CD4-positive, CD25-positive, alpha-beta regulatory T cell (primary cell): ENCODE data around the gene IGFN1. TPM values are rescaled to one million over a fixed set of nuclear protein-coding genes. Genes with fewer than 3 reads are reported as not detected.

ENCODE experiments used
- ATAC-seq, 2 donors: fragments of 150-1000 bp; cut with Tn5 transposase; one replicate each; pipeline ENCODE4 v1.10.0; 2021; ENCODE audit warnings: low read depth in 2 of 2, moderate number of reproducible peaks in 2 of 2, moderate library complexity in 1 of 2
- DNase-seq, 3 donors: peaks; one replicate each; pipeline versions ENCODE4 v3.0.0 to v3.0.0-alpha.2; 2012 to 2022; ENCODE audit warnings: mixed read lengths in 1 of 3
- H3K27ac ChIP-seq: one replicate; pipeline ENCODE4 v1.7.0; 2013; ENCODE audit warnings: mild to moderate bottlenecking, low read length; ENCODE audit not compliant: insufficient read depth, poor library complexity, severe bottlenecking
- H3K27me3 ChIP-seq: one replicate; pipeline ENCODE4 v1.7.0; 2013; ENCODE audit warnings: low read length; ENCODE audit not compliant: control insufficient read depth, insufficient read depth
- H3K36me3 ChIP-seq: one replicate; pipeline ENCODE4 v1.7.0; 2013; ENCODE audit warnings: mild to moderate bottlenecking, low read length, moderate library complexity; ENCODE audit not compliant: control insufficient read depth, insufficient read depth
- H3K4me1 ChIP-seq: 2 replicates; pipeline ENCODE4 v1.7.0; 2013; ENCODE audit warnings: mild to moderate bottlenecking, low read length; ENCODE audit not compliant: insufficient read depth, control insufficient read depth, poor library complexity, severe bottlenecking
- H3K4me3 ChIP-seq: one replicate; pipeline ENCODE4 v1.7.0; 2013; ENCODE audit warnings: low read depth, mild to moderate bottlenecking, low read length, moderate library complexity
- H3K9me3 ChIP-seq, 2 experiments: 1 replicate in 1 of 2; 2 replicates in 1 of 2; pipeline ENCODE4 v1.7.0; 2013; ENCODE audit warnings: low read length in 2 of 2, mild to moderate bottlenecking in 1 of 2, moderate library complexity in 1 of 2; ENCODE audit not compliant: control insufficient read depth in 2 of 2
- H3K27ac Mint-ChIP-seq, 3 donors: one replicate each; pipeline ENCODE4 v1.8.0; 2020 to 2022; ENCODE audit warnings: mild to moderate bottlenecking in 3 of 3, mixed read lengths in 3 of 3, moderate library complexity in 2 of 3
- H3K27me3 Mint-ChIP-seq: one replicate; pipeline ENCODE4 v1.8.0; 2022; ENCODE audit warnings: mild to moderate bottlenecking, mixed read lengths
- H3K36me3 Mint-ChIP-seq: one replicate; pipeline ENCODE4 v1.8.0; 2020; ENCODE audit warnings: mixed read lengths
- H3K4me1 Mint-ChIP-seq, 4 donors: one replicate each; pipeline ENCODE4 v1.8.0; 2020 to 2022; ENCODE audit warnings: mixed read lengths in 4 of 4, mild to moderate bottlenecking in 1 of 4
- H3K4me3 Mint-ChIP-seq, 4 donors: one replicate each; pipeline ENCODE4 v1.8.0; 2020 to 2022; ENCODE audit warnings: mild to moderate bottlenecking in 4 of 4, mixed read lengths in 4 of 4, moderate library complexity in 3 of 4
- H3K9me3 Mint-ChIP-seq, 7 donors: one replicate each; pipeline ENCODE4 v1.8.0; 2020 to 2022; ENCODE audit warnings: mixed read lengths in 7 of 7, mild to moderate bottlenecking in 3 of 7, moderate library complexity in 2 of 7
- polyA plus RNA-seq, 4 donors: library from polyadenylated mRNA; unstranded; fragments of 300-500 nt; fragmentation: Illumina TruSeq; gene quantifications; one replicate each; pipeline ENCODE4 v1.2.3, GENCODE V29; 2021
- total RNA-seq: library from RNA; stranded (reverse); gene quantifications from one replicate; pipeline ENCODE4 v1.2.3, GENCODE V29; 2022

The IGFN1 gene
- total and polyA plus RNA-seq, 5 donors from 2014 or later: not detected

DNA sequence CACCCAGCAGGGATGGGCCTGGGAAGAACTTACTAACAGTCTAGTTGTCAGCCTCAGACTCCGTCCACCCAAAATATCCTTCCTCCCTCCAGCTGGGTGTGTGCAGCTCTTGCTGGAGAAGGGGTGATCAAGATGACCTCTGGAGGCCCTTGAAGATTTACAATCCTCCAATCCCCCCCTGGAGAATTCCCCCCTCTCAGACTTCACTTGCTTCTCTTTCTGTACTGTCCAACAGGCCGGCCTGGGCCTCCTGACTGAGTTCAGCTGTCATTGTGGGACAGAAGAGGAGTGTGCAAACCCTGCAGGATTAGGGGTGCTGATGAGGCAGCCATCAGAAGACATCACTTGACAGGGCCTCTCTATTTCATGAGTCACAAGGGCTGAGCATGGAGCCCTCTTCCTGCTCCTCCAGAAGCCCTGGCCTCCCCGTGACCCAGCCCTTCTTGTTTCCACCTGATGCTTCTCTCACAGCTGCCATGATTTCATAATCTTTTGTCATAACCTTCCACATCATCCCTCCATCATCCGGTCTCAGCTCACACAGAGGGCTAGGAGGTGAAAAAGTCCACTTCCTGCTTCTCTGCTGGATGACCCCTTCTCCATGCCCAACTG is 17.5 kb upstream of the IGFN1 start:
- no peak overlapping the region for H3K27ac ChIP-seq
- Mint-ChIP-seq H3K27ac (no peak overlapping the region), H3K36me3 (peaks cover 3% of the 10 kb centered on the region), H3K4me1 (peaks cover 0 to 13% (median 6%) of the 10 kb centered on the region in 4 donors), H3K9me3 (peaks cover 0 to 2% (median 0%) of the 10 kb centered on the region in 7 donors), H3K27me3 (peaks cover 9% of the 10 kb centered on the region), H3K4me3 (peak overlapping the region in 1 of 4 donors; percentile 27)
- H3K4me1 ChIP-seq: peaks cover 16% of the 10 kb centered on the region
- H3K4me3 ChIP-seq: no peak overlapping the region
- ATAC-seq (no peak), DNase-seq (no peak)
- no peaks in the 10 kb centered on the region for H3K36me3 ChIP-seq
- peaks cover 13% of the 10 kb centered on the region for H3K27me3 ChIP-seq
- no peaks in the 10 kb centered on the region for H3K9me3 ChIP-seq

DNA sequence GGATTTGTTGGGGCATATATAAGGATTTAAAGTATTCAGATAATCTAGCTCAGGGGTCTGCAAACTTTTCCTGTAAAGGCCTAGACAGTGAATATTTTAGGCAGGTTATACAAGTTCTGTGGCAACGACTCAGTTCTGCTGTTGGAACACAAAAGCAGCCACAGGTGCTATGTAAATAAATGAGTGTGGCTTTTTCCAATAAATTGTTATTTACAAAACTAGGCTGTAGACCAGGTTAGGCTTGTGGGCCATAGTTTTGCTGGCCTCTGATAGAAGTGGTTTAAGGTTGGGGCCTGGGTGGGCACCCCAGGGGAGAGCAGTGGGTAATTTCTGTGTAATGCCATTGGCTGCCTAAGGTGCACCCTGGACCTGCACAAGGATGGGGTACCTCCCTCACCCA is 16.9 kb upstream of the IGFN1 start:
- H3K27ac ChIP-seq: no peak overlapping the region
- Mint-ChIP-seq H3K27me3 (peaks cover 9% of the 10 kb centered on the region), H3K9me3 (peaks cover 0 to 4% (median under 1%) of the 10 kb centered on the region in 7 donors), H3K27ac (no peak overlapping the region), H3K4me1 (peaks cover 0 to 13% (median 6%) of the 10 kb centered on the region in 4 donors), H3K36me3 (peaks cover 3% of the 10 kb centered on the region), H3K4me3 (no peak overlapping the region)
- no peak for ATAC-seq
- peaks cover 13% of the 10 kb centered on the region for H3K27me3 ChIP-seq
- no peak for DNase-seq
- H3K4me1 ChIP-seq: peaks cover 16% of the 10 kb centered on the region
- no peaks in the 10 kb centered on the region for H3K36me3 ChIP-seq
- no peak overlapping the region for H3K4me3 ChIP-seq
- peaks cover 0 to 3% of the 10 kb centered on the region in 2 experiments for H3K9me3 ChIP-seq

DNA sequence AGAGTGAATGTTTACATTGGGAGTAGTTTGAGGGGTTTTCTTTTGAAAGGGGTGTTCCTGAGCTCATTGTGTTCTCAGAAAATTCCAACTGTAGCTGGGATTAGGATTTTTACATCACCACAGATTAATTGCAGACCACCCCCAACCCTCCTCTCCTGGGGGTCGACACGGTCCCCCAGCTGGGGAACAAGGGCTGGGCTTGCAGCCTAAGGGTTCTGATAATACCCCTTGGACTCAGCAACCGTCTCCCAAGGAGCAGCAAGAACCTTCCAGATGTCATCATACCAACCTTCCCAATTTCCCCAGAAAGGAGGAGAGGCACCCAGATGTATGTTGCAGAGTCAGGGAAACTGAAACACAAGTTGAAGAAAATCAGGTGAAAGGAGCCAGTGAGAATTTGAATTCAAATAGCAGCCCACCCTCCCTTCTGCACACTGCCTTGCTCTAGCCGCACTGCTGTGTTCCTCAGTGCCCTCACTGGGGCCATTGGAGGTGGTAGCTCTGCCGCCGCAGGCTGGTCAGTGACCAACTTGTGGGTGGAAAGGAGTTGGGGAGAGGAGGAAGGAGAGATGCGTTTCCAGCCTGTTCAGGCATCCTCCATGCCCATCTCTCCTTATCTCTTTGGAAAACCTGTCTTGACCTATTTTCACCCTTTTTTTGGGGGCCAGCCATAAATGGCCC is 14.7 kb upstream of the IGFN1 start:
- no peak for DNase-seq
- no peak for ATAC-seq
- Histone ChIP-seq H3K27me3 (peaks cover 13% of the 10 kb centered on the region), H3K4me1 (peaks cover 9% of the 10 kb centered on the region), H3K9me3 (peaks cover 0 to 7% of the 10 kb centered on the region in 2 experiments), H3K4me3 (no peak overlapping the region), H3K36me3 (no peaks in the 10 kb centered on the region), H3K27ac (no peak overlapping the region)
- H3K36me3 Mint-ChIP-seq: peaks cover 3% of the 10 kb centered on the region
- peaks cover 14% of the 10 kb centered on the region for H3K27me3 Mint-ChIP-seq
- H3K4me1 Mint-ChIP-seq: peaks cover 0 to 12% (median 4%) of the 10 kb centered on the region in 4 donors
- peaks cover 0 to 12% (median 4%) of the 10 kb centered on the region in 7 donors for H3K9me3 Mint-ChIP-seq
- no peak overlapping the region for H3K27ac Mint-ChIP-seq
- no peak overlapping the region for H3K4me3 Mint-ChIP-seq

DNA sequence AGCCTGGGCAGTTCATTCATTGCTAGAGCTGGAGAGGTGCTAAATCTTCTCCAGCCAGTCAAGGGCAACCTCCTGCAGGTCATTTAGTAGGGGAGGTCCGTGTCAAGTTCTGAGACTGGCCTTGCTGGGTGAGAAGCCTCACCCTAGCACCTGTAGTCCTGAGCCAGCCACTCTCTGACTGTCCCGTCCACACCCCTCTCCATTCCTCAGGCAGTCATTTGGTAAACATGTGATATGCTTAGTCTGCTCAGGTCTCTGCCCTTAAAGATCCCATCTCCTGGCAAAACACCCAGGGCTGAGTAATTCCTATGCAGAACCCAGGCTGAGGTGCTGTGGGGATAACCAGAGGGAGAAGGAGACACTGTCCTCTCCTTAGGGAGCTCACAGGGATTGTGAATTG is 13.7 kb upstream of the IGFN1 start:
- peaks cover 16% of the 10 kb centered on the region for H3K27me3 Mint-ChIP-seq
- no peak for DNase-seq

DNA sequence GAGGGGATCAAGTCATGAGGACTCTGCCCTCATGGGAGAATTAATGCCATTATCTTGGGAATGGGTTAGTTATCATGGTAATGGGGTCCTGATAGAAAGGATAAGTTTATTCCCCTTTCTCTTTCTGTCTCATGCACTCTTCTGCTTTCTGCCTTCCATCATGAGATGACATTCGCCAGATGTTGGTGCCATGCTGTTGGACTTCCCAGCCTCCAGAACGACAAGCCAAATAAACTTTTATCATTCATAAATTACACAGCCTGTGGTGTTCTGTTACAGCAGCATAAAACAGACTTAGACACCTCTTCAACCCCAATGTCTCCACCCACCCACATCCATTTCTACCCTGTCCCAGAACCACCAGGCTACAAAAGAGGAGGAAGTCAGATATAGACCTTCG is 11.9 kb upstream of the IGFN1 start:
- Histone ChIP-seq H3K27me3 (peaks cover 10% of the 10 kb centered on the region), H3K9me3 (peaks cover 0 to 7% of the 10 kb centered on the region in 2 experiments), H3K27ac (no peak overlapping the region), H3K36me3 (no peaks in the 10 kb centered on the region), H3K4me1 (no peaks in the 10 kb centered on the region), H3K4me3 (no peak overlapping the region)
- Mint-ChIP-seq H3K27ac (no peak overlapping the region), H3K9me3 (peaks cover 0 to 12% (median 4%) of the 10 kb centered on the region in 7 donors), H3K27me3 (peaks cover 22% of the 10 kb centered on the region), H3K4me3 (no peak overlapping the region), H3K4me1 (peaks cover 0 to under 1% (median 0%) of the 10 kb centered on the region in 4 donors), H3K36me3 (no peaks in the 10 kb centered on the region)
- DNase-seq (no peak), ATAC-seq (no peak)

More for the DNA sequence above, 13.7 kb upstream of the IGFN1 start:
- Histone ChIP-seq H3K4me1 (no peaks in the 10 kb centered on the region), H3K27ac (no peak overlapping the region), H3K36me3 (no peaks in the 10 kb centered on the region), H3K27me3 (peaks cover 10% of the 10 kb centered on the region), H3K9me3 (peaks cover 0 to 7% of the 10 kb centered on the region in 2 experiments), H3K4me3 (no peak overlapping the region)
- ATAC-seq: no peak
- Mint-ChIP-seq H3K9me3 (peaks cover 0 to 12% (median 4%) of the 10 kb centered on the region in 7 donors), H3K27ac (no peak overlapping the region), H3K4me3 (no peak overlapping the region), H3K4me1 (peaks cover 0 to 8% (median under 1%) of the 10 kb centered on the region in 4 donors), H3K36me3 (peaks cover 3% of the 10 kb centered on the region)

DNA sequence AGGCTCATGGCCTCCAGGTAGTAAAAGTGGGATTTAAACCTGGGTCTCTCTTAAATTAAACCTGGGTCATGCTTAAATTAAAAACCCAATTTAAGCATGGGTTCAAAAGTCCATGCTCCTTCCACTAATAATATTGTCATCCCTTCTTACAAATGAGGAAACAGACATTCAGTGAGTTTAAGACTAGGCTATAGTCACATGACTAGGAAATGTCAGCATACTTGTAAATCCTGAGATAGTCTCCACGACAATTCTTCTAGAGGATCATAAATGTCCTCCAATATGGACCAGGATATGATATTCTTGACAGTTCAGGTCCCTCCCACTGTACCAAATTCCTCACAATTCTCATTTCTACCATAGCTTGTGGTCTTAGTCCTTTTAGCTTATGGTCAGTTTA is 10.5 kb upstream of the IGFN1 start:
- H3K36me3 ChIP-seq: no peaks in the 10 kb centered on the region
- Mint-ChIP-seq H3K27ac (no peak overlapping the region), H3K36me3 (no peaks in the 10 kb centered on the region), H3K4me3 (no peak overlapping the region), H3K27me3 (peaks cover 28% of the 10 kb centered on the region), H3K4me1 (no peaks in the 10 kb centered on the region), H3K9me3 (peaks cover 0 to 12% (median 4%) of the 10 kb centered on the region in 7 donors)
- H3K4me1 ChIP-seq: no peaks in the 10 kb centered on the region
- H3K27me3 ChIP-seq: peaks cover 10% of the 10 kb centered on the region
- DNase-seq (no peak), ATAC-seq (no peak)
- H3K27ac ChIP-seq: no peak overlapping the region
- H3K9me3 ChIP-seq: peaks cover 0 to 7% of the 10 kb centered on the region in 2 experiments
- H3K4me3 ChIP-seq: no peak overlapping the region

DNA sequence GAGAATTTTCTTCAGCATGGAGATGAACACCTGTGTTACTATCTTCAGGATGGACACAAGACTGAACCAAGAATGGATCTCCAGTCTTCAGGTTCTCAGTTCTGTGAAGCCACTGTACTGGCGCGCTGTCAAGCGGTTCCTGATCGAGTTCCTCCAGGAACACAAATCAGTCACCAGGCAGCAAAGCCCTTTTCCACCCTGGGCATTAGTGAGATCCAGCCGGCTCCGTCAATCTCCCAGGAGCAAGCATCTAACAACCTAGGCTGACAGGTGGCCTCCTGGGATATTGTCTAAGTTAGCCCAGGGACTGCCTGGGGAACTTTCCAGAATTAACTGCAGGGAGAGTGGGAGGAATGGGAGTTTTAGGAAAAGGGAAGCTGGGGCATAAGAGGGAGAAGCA is 9.7 kb upstream of the IGFN1 start:
- Mint-ChIP-seq H3K36me3 (no peaks in the 10 kb centered on the region), H3K27ac (no peak overlapping the region), H3K9me3 (peaks cover 0 to 12% (median 4%) of the 10 kb centered on the region in 7 donors), H3K4me1 (no peaks in the 10 kb centered on the region), H3K4me3 (no peak overlapping the region), H3K27me3 (peaks cover 28% of the 10 kb centered on the region)
- Histone ChIP-seq H3K4me3 (no peak overlapping the region), H3K36me3 (no peaks in the 10 kb centered on the region), H3K27me3 (peaks cover 10% of the 10 kb centered on the region), H3K9me3 (peaks cover 0 to 7% of the 10 kb centered on the region in 2 experiments), H3K4me1 (no peaks in the 10 kb centered on the region), H3K27ac (no peak overlapping the region)
- DNase-seq (no peak), ATAC-seq (no peak)
